ENCODE results near the gene SYS1.

- TF ChIP-seq CTCF (IDR thresholded peaks at IDR 0.05) (no peak), POLR2AphosphoS5 (IDR thresholded peaks at IDR 0.05) (no peak), POLR2A (IDR thresholded peaks at IDR 0.05) (no peak), EP300 (IDR thresholded peaks at IDR 0.05) (no peak)
These were observed 11.1 kb downstream of the SYS1 start for GRCh38 chr20:45374101-45374467.
